H54 (cell line): Measurements from ENCODE around the gene SLC66A2.

Experiments used
- DNase-seq: peaks from one replicate; pipeline ENCODE4 v3.0.0; 2011; ENCODE audit warnings: low spot score, mixed read lengths; ENCODE audit not compliant: insufficient read length
- FAIRE-seq: peaks from 3 replicates; lab custom pipeline; 2011; peaks lifted over from hg19 to GRCh38; lab: Jason Lieb, UNC
- POLR2A ChIP-seq: IDR thresholded peaks from 2 replicates; pipeline ENCODE4 v1.6.1; 2011; ENCODE audit warnings: low read depth, mild to moderate bottlenecking, low read length

SLC66A2 gene

DNA sequence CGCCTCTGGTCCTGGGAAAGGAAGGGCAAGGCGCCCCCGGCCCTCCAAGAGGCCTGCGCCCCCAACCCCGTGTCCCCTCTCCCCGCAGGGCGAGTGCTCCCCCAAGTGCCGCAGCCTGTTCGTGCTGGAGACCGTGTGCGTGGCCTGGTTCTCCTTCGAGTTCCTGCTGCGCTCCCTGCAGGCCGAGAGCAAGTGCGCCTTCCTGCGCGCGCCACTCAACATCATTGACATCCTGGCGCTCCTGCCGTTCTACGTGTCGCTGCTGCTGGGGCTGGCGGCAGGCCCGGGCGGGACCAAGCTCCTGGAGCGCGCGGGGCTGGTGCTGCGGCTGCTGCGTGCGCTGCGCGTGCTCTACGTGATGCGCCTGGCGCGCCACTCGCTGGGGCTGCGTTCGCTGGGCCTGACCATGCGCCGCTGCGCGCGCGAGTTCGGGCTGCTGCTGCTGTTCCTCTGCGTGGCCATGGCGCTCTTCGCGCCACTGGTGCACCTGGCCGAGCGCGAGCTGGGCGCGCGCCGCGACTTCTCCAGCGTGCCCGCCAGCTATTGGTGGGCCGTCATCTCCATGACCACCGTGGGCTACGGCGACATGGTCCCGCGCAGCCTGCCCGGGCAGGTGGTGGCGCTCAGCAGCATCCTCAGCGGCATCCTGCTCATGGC is 52.4 kb downstream of the SLC66A2 start:
- DNase-seq (no peak), FAIRE-seq (no peak)
- TF ChIP-seq POLR2A, result no peak

DNA sequence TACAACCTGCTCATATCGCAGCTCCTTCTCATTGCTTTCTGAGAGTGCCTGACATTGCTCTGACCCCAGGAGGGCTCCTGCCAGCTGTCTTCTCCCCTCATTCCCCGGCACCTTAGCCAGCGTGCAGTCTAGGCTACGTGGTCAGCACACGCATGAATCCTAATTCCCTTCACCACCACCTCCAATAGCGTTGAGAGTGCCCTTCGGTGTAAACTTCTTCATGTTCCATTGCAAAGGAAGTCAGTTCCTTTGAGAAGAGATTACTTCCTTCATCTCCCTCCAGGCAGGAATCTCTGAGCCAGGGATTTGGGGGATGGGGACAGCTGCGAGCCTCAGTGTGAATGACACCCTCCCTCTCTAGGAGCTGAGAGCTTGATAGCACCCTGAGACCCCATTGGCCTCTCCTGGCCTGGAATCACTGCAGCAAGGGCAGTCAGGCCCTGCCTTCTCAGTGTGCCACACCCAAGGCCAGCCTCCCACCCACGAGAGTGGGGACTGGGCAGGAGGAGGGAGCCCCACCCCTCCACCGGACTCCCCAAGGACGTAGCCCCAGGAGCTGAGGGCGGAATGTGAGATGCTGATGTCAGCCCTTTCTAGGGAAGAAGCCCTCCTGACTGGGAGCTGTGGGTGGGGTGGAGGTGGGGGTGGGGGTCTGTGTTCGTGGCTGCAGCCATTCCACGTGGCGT is 53.4 kb downstream of the SLC66A2 start:
- FAIRE-seq, result no peak
- TF ChIP-seq POLR2A, result no peak
- no peak for DNase-seq

DNA sequence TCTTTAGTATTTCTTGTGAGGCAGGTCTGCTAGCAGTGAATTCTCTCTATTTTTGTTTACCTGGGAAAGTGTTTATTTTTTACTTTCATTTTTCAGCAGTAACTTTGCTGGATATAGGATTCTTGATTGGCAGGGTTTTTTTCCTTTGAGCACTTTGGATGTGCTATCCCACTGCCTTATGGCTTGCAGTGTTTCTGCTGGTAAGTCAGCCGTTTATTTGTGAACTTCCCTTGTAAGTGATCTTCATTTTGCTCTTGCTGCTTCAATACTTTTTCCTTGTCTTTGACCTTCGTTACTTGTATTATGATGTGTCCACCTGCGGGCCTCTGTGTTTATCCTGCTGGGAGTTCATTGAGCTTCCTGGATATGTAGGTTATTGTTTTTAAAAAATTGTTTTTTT is 54.7 kb downstream of the SLC66A2 start:
- FAIRE-seq (no peak), DNase-seq (no peak)
- TF ChIP-seq POLR2A, result no peak

DNA sequence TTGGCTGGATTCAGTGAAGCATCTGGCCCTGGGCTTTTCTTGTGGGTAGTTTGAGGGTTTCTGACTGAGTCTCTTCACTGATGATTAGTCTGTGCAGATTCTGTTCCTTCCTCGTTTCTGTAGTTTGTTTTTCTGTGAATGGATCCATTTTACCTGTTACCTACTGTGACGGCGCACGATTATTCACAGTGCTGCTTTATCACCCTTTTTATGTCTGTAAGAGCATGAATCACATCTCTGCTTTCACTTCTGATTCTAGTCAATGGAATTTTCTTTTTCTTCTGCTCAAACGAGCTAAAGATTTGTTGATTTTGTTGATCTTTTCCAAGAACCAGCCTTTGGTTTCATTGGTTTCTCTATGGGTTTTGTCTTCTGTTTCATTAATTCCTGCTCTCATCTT is 60.8 kb downstream of the SLC66A2 start:
- no peak for TF ChIP-seq POLR2A
- DNase-seq (no peak), FAIRE-seq (no peak)

DNA sequence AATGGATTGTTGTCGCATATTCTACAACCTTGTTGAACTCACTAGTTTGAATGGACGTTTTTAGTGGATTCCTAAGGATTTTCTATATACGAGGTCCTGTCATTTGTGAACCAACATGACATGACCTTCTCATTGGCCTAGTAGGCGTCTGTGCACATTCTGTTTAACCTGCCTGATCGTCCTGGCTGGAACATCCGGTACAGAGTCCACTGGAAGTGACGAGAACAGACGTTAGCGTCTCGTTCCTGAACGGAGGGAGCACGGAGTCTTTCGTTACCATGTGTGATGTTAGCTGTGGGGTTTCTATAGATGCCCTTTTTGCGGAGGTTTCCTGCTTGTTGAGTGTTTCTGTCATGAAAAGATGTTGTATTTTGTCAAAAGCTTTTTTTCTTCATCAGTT is 61.9 kb downstream of the SLC66A2 start:
- FAIRE-seq, result no peak

DNA sequence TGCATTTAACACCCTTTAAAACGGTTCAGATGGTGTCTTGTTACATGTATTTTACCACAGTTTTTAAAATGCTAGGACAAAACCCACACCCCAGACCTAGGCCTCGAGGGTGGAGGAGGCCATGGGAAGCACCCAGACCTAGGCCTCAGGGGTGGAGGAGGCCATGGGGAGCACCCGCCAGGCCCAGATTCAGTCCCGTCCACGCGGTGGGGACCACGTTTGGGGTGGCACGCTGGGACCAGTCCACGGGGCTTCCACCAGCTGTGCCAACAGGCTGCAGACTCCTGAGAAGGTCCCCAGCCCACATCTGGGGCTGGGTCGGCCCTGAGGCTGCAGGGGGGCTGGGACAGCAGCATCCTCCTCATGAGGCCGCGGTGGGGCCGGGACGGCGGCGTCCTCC is 63.4 kb downstream of the SLC66A2 start:
- FAIRE-seq (no peak), DNase-seq (no peak)
- no peak for TF ChIP-seq POLR2A

More for the DNA sequence above, 61.9 kb downstream of the SLC66A2 start:
- TF ChIP-seq POLR2A, result no peak
- no peak for DNase-seq

DNA sequence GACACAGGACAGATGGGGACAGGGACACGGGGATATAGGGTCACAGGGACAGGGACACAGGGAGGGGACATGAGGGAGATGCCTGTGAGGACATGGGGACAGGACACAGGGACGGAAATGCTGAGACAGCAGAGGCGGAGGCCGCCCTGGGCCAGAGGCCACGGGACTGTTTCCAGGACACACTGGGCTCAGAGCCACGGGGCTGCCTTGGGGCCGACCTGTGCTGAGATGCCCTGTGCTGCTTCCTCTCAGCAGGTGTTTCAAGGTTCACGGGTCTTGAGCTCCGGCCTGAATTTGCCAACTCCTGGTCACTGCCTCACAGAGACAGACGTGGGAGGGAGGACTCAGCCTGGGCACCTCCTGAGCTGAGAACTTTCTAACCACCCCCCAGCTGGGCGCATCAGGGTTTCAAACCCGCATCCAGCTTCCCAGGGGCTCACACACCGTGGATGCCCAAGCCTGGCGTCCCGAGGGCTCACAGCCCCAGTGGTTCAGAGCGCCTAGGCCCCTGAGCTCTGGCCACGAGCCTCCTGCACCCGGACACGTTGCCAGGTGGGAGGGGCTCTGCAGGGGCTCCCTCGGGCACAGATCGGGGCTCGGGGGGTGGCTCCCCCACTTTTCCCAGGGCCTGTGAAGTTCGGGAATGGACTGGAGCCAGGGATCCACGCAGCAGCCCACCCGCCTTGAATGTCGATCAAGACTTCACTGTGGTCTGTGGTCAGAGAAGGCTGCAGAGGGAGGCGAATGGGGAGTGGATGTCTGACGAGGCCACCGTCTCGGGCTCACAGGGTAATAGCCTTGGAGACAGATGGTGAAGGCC is 64.1 kb downstream of the SLC66A2 start:
- FAIRE-seq, result no peak
- no peak for TF ChIP-seq POLR2A
- DNase-seq, result no peak

DNA sequence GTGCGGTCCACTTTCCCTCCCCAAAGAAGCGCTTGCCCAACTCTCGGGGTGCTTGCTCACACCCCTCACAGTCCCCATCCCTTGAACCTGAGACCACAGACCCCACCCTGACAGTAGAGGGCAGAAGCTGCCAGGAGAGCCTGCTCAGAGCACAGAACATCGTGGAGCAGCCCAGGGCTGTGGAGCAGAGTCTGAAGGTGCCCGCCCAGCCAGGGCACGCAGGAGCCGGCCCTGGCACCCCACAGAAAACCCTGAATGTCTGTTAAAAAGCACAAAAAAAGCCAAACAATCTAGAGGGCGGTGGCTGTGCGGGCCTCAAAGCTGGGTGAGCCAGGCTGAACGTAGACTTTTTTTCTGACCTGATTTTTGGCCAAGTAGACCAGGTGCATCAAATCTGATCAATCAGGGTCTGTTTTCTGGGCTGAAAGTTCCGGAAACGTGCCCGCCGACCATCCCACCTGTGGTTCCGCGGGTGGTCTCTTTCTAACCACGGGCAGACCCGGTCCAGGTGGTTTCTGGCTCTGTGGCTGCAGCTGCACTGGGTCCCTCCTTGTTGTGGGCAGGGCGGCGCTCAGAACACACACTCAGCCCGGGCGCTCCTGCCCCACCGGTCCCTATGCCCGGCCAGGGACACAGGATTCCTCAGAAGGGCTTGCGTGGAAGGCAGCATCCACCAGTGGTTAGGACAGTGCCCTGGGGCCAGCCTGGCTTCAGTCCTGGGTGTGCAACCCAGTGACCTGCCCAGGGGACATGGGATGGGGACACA is 66.3 kb downstream of the SLC66A2 start:
- DNase-seq (no peak), FAIRE-seq (no peak)
- TF ChIP-seq POLR2A, result no peak

DNA sequence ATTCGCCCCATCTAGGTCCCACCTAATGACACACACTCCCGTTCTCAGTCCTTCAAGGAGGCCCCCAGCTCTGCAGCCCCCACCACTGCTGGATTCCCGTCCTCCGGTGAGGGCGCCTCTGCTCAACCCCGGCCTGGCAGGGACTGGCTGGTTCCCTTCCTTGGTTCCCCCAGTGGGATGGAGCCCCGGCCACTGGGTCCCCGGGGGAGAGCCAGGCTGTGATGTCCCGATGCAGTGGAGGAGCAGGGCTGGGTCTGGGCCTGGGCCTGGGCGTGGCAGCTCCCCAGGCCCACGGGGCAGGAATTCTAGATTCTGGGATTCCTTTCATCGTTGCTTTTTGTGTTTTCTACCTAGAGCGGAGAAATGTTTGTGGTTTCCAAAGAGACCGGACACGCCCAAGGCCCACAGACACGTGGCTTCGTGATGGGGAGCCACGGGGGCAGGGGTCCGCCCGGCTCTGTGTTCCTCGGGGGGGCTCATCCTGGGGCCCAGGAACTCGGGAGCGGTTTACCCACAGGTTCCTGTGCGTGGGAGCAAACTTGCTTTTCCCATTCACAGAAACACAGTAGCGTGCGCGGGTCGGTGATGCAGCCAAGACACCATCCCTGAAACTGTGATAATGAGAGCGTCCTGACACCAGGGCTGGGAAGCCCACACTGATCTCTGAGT is 67.0 kb downstream of the SLC66A2 start:
- FAIRE-seq, result no peak
- no peak for TF ChIP-seq POLR2A
- no peak for DNase-seq

DNA sequence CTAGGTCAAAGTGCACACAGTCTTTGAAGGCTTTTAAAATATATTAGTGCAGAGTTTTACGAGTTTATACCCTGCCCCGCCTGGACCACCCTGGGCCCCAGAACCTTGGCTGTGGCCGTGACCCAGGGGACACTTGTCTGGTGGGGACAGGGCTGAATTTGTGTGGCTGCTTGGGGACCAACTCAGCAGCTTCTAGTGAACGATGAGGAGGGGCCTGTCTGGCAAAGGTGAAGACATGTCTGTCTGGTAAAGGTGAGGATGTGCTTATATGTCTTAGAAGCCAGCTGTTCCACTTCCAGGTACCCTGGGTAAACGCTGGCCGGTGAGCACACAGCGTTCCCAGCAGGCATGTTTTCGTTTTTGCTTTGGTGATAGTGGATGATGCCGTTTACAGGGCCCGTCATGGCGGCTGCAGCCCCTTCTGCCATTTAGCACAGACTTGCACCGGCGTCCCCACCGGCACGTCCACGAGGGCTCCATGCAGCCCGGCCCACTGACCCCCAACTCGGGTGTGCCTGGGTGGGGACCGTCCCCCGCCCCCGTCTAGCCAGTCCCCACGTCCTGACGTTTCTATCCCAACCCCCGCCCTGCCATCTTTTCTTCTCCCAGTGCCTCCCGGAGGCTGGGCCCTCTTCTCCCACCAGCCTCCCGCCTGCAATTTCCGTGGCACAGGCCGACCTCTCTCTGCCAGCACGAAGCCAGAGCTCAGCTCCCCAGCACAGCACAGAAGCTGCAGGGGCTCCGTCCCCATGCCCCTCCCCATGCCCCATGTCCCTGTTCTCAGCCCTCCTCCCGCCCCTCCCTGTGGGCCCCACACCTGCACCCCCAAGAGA is 67.8 kb downstream of the SLC66A2 start:
- FAIRE-seq, result no peak
- DNase-seq, result no peak
- no peak for TF ChIP-seq POLR2A

DNA sequence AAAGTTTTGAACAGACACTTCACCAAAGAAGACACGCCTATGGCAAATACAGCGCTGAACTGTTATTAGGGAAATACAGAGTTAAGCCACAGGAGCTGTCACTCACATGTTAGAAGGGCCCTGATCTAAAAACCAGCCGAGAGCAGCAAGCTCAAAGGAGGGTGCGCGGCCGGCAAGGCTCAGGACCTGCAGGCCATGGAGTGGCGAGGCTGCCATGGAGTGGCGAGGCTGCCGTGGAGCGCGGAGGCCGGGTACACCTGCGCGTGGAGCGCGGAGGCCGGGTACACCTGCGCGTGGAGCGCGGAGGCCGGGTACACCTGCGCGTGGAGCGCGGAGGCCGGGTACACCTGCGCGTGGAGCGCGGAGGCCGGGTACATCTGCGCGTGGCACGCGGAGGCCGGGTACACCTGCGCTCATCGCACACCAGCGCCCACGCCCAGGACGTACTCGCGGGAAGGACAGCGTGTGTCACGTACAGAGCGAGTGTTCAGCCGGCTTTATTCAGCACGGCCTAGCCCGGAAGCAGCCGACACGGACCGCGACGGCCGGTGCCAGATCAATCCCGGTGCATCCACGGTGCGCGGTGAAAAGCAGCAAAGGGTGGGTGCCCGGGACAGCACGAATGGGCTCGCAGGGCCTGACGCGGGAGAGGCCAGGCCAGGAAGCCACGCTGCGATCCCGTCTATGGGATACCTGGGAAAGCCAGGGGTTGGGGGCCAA is 68.8 kb downstream of the SLC66A2 start:
- FAIRE-seq, result no peak
- no peak for TF ChIP-seq POLR2A

DNA sequence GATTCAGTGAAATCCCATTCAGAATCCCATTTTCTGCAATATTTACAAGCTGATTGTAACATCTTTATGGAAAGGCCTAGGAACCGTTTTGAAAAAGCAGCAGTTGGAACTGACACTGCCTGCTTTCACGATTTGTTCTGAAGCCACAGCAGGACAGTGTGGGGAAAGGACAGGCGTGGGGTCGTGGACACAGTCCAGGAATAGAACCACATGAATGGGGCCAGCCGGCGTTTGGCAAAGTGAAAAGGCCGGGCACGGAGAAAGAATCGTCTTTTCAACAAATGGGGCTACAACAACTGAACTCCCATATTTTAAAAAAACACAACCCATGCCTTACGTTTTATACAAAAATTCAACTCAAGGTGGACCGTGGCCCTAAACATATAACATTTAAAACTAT is 69.8 kb downstream of the SLC66A2 start:
- no peak for FAIRE-seq
- DNase-seq, result no peak
- TF ChIP-seq POLR2A, result no peak

More for the DNA sequence above, 68.8 kb downstream of the SLC66A2 start:
- DNase-seq, result no peak
